ENCODE data around the gene DNASE2. TPM values are rescaled to one million over a fixed set of nuclear protein-coding genes. Genes with fewer than 3 reads are reported as not detected.
A peak's percentile ranks its signal among the peaks of the same experiment; 100 is the strongest.

DNASE2 gene
- total RNA-seq, 1 donor from 2014 or later: 27.9 TPM

GRCh38 chr19:12873891-12874745 is 7.1 kb downstream of the DNASE2 start:
- H3K4me3 ChIP-seq (ENCODE audit: low read depth, low read length): no peak overlapping the region
- no peaks in the 10 kb centered on the region for H3K27me3 ChIP-seq (ENCODE audit: control insufficient read depth, insufficient read depth, low read length)
- H3K36me3 ChIP-seq (ENCODE audit: control insufficient read depth, insufficient read depth, low read length): peaks cover 2% of the 10 kb centered on the region
- DNase-seq (ENCODE audit: low read depth): no peak
- no peak for TF ChIP-seq CTCF (IDR thresholded peaks at IDR 0.05; ENCODE audit: insufficient read depth, low read length, severe bottlenecking)
- no peak for FAIRE-seq

- peaks cover 2% of the 10 kb centered on the region for H3K36me3 ChIP-seq (ENCODE audit: control insufficient read depth, insufficient read depth, low read length)
- FAIRE-seq (no peak), DNase-seq (ENCODE audit: low read depth) (peak; percentile 62)
- no peaks in the 10 kb centered on the region for H3K27me3 ChIP-seq (ENCODE audit: control insufficient read depth, insufficient read depth, low read length)
- peak overlapping the region; percentile 15 for H3K4me3 ChIP-seq (ENCODE audit: low read depth, low read length)
- TF ChIP-seq CTCF (IDR thresholded peaks at IDR 0.05; ENCODE audit: insufficient read depth, low read length, severe bottlenecking): no peak
Measured at GRCh38 chr19:12872941-12873890, 8.0 kb downstream of the DNASE2 start.

DNA sequence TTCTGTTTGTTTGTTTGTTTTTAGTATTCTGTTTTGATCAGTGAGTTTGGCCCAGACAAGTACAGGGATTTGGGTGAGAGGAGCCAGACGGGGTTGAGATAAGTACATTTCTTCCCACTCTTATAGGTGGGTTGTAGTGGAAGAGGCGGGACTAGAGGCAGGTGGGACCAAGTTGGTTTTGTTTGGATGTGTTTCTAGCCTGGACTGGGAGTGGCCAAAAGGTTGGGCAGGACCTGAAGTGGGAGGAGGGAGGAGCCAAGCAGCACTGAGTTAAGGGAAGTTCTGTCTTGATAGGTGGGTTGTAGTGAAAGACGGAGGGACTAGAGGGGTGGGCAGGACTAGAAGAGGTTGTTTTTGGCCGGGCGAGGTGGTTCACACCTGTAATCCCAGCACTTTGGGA is 9.0 kb downstream of the DNASE2 start:
- H3K27me3 ChIP-seq (ENCODE audit: control insufficient read depth, insufficient read depth, low read length): no peaks in the 10 kb centered on the region
- DNase-seq (ENCODE audit: low read depth) (no peak), FAIRE-seq (no peak)
- peaks cover 2% of the 10 kb centered on the region for H3K36me3 ChIP-seq (ENCODE audit: control insufficient read depth, insufficient read depth, low read length)
- TF ChIP-seq CTCF (IDR thresholded peaks at IDR 0.05; ENCODE audit: insufficient read depth, low read length, severe bottlenecking): no peak
- H3K4me3 ChIP-seq (ENCODE audit: low read depth, low read length): no peak overlapping the region

GRCh38 chr19:12871681-12872080 is 9.6 kb downstream of the DNASE2 start:
- H3K36me3 ChIP-seq (ENCODE audit: control insufficient read depth, insufficient read depth, low read length): no peaks in the 10 kb centered on the region
- FAIRE-seq (no peak), DNase-seq (ENCODE audit: low read depth) (no peak)
- no peak overlapping the region for H3K4me3 ChIP-seq (ENCODE audit: low read depth, low read length)
- TF ChIP-seq CTCF (IDR thresholded peaks at IDR 0.05; ENCODE audit: insufficient read depth, low read length, severe bottlenecking): no peak
- H3K27me3 ChIP-seq (ENCODE audit: control insufficient read depth, insufficient read depth, low read length): no peaks in the 10 kb centered on the region

GRCh38 chr19:12868540-12869112 is 12.6 kb downstream of the DNASE2 start:
- Histone ChIP-seq H3K36me3 (ENCODE audit: control insufficient read depth, insufficient read depth, low read length) (no peaks in the 10 kb centered on the region), H3K27me3 (ENCODE audit: control insufficient read depth, insufficient read depth, low read length) (no peaks in the 10 kb centered on the region), H3K4me3 (ENCODE audit: low read depth, low read length) (no peak overlapping the region)
- no peak for FAIRE-seq
- DNase-seq (ENCODE audit: low read depth): no peak
- TF ChIP-seq CTCF (IDR thresholded peaks at IDR 0.05; ENCODE audit: insufficient read depth, low read length, severe bottlenecking): no peak
